ENCODE measurements around the gene TSPAN17. TPM values are rescaled to one million over a fixed set of nuclear protein-coding genes. Genes with fewer than 3 reads are reported as not detected.

The TSPAN17 gene
- total and polyA plus RNA-seq, 9 of the 15 experiments (the other 6 are each of a cell fraction or from before 2014, with no cell fraction given) = 0.73 to 58.3 (median 34.5) TPM

DNA sequence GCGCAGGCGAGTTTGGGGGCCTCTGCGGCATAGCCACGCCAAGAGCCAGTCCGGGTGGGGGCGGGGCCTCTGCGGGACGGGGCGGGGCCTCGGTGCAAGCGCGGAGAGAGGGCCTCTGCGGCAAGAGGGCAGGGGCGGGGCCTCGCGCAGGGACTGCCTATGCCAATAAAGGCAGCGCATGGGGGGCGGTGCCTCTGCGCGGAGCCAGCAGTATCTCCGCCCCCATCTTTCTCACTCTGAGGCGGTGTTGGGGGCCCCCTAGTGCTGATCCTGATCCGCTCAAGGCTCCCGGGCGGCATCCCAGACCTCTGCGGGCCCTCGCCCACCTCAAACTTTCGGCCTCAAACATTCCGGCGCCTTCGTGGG, 28.1 kb upstream of the TSPAN17 start (continued):
- TF ChIP-seq RERE (CRISPR knock-in tag; IDR thresholded peaks at IDR 0.05; ENCODE audit: borderline replicate concordance) (no peak), ZSCAN32 (CRISPR knock-in tag; IDR thresholded peaks at IDR 0.05) (no peak), WHSC1 (IDR thresholded peaks at IDR 0.05; ENCODE audit: low read length) (no peak), ELF4 (CRISPR knock-in tag; IDR thresholded peaks at IDR 0.05) (no peak), ELF2 (CRISPR knock-in tag; IDR thresholded peaks at IDR 0.05) (no peak), IRF1 (CRISPR knock-in tag; IDR thresholded peaks at IDR 0.05; ENCODE audit: borderline replicate concordance) (no peak), TAF15 (IDR thresholded peaks at IDR 0.05; ENCODE audit: low read depth, low read length) (no peak), STAG1 (CRISPR knock-in tag; IDR thresholded peaks at IDR 0.05; ENCODE audit: borderline replicate concordance) (peak; percentile 67; the same call in 1 of the 2 replicates), GATA2 (CRISPR knock-in tag; IDR thresholded peaks at IDR 0.05) (peak; percentile 95), MED1 (CRISPR knock-in tag; IDR thresholded peaks at IDR 0.05; ENCODE audit: borderline replicate concordance) (no peak), MYC (IDR thresholded peaks at IDR 0.05; ENCODE audit: low read depth, low read length) (peak; percentile 45), MYC (CRISPR knock-in tag; IDR thresholded peaks at IDR 0.05; ENCODE audit: borderline replicate concordance, low read depth) (no peak), USF1 (CRISPR knock-in tag; IDR thresholded peaks at IDR 0.05) (no peak), FUS (optimal IDR thresholded peaks at IDR 0.05; ENCODE audit: low read depth, low read length) (no peak), RAD21 (CRISPR knock-in tag; conservative IDR thresholded peaks at IDR 0.05 in 1 of 2, IDR thresholded peaks at IDR 0.05 in 1 of 2) (peak; percentile 81 to 83), U2AF2 (optimal IDR thresholded peaks at IDR 0.05; ENCODE audit: low read depth, low read length) (no peak), NR2C1 (IDR thresholded peaks at IDR 0.05) (no peak), NR2C1 (tag; IDR thresholded peaks at IDR 0.05) (no peak)
- TF ChIP-seq, protein P1, sequence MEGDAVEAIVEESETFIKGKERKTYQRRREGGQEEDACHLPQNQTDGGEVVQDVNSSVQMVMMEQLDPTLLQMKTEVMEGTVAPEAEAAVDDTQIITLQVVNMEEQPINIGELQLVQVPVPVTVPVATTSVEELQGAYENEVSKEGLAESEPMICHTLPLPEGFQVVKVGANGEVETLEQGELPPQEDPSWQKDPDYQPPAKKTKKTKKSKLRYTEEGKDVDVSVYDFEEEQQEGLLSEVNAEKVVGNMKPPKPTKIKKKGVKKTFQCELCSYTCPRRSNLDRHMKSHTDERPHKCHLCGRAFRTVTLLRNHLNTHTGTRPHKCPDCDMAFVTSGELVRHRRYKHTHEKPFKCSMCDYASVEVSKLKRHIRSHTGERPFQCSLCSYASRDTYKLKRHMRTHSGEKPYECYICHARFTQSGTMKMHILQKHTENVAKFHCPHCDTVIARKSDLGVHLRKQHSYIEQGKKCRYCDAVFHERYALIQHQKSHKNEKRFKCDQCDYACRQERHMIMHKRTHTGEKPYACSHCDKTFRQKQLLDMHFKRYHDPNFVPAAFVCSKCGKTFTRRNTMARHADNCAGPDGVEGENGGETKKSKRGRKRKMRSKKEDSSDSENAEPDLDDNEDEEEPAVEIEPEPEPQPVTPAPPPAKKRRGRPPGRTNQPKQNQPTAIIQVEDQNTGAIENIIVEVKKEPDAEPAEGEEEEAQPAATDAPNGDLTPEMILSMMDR (IDR thresholded peaks at IDR 0.05 in 2 of 3, conservative IDR thresholded peaks at IDR 0.05 in 1 of 3; ENCODE audit: insufficient read depth in 2 of 3, low read depth in 1 of 3, low read length in 3 of 3) = peak; percentile 71 to 81 (median 81)
